ENCODE results near the gene SNX10. TPM values are rescaled to one million over a fixed set of nuclear protein-coding genes. Genes with fewer than 3 reads are reported as not detected.

Gene SNX10
- total and polyA plus RNA-seq, 2 of the 8 experiments (the other 6 are each of a cell fraction or from before 2014, with no cell fraction given), result 4.4 to 9.6 TPM

- TF ChIP-seq CHD7 (IDR thresholded peaks at IDR 0.05; ENCODE audit: insufficient replicate concordance, low read length), result no peak
- TF ChIP-seq GABPA (IDR thresholded peaks at IDR 0.05; ENCODE audit: borderline replicate concordance, insufficient read depth, low read length), result no peak
- TF ChIP-seq BRCA1 (IDR thresholded peaks at IDR 0.05; ENCODE audit: low read depth, low read length), result no peak
- TF ChIP-seq CREB1 (IDR thresholded peaks at IDR 0.05), result no peak
- no peak for TF ChIP-seq PHF8 (conservative IDR thresholded peaks at IDR 0.05; ENCODE audit: low read depth, low read length)
- no peak for TF ChIP-seq SRF (IDR thresholded peaks at IDR 0.05; ENCODE audit: low read depth, low read length)
- TF ChIP-seq SP2 (IDR thresholded peaks at IDR 0.05; ENCODE audit: low read length), result no peak
Observed at GRCh38 chr7:26403640-26404039, 112.0 kb downstream of the SNX10 start (continued).

Measured in H1 (cell line).